H1 (cell line): ENCODE results near the gene ST6GALNAC3. TPM values are rescaled to one million over a fixed set of nuclear protein-coding genes. Genes with fewer than 3 reads are reported as not detected.

Source experiments
- CTCF ChIA-PET: fragments of 300-600 bp; sonication (Branson Sonifier 250); formaldehyde crosslinking; loops from one replicate; lab custom pipeline; 2021; ENCODE audit not compliant: partially characterized antibody; lab: Charles Lee
- POLR2A ChIA-PET: fragments of 300-600 bp; sonication (Branson Sonifier 250); formaldehyde crosslinking; loops from one replicate; lab custom pipeline; 2021; ENCODE audit warnings: inconsistent platforms; ENCODE audit not compliant: partially characterized antibody; lab: Charles Lee
- DNase-seq, 2 experiments: peaks; one replicate each; pipeline versions ENCODE4 v3.0.0 to v3.0.0-alpha.2; 2010 to 2022; ENCODE audit warnings: low spot score in 2 of 2, low read depth in 1 of 2, mixed read lengths in 1 of 2
- FAIRE-seq: peaks from 2 replicates; lab custom pipeline; 2011; peaks lifted over from hg19 to GRCh38; lab: Jason Lieb, UNC
- H2AFZ ChIP-seq: 2 replicates; pipeline ENCODE4 v1.8.1; 2012; ENCODE audit warnings: low read length, inconsistent platforms
- H2AK5ac ChIP-seq: 2 replicates; pipeline ENCODE4 v1.6.1; 2013; ENCODE audit warnings: low read depth, low read length
- H2BK120ac ChIP-seq: replicated peaks from 2 replicates; pipeline ENCODE3; 2013; ENCODE audit warnings: low read depth, low read length, inconsistent platforms
- H2BK12ac ChIP-seq: 2 replicates; pipeline ENCODE4 v1.6.1; 2013; ENCODE audit warnings: low read depth, low read length
- H2BK15ac ChIP-seq: 2 replicates; pipeline ENCODE4 v1.6.1; 2013; ENCODE audit warnings: low read length
- H2BK20ac ChIP-seq: 2 replicates; pipeline ENCODE4 v1.6.1; 2013; ENCODE audit warnings: low read length
- H2BK5ac ChIP-seq: 2 replicates; pipeline ENCODE4 v1.6.1; 2013; ENCODE audit warnings: low read depth, low read length
- H3K14ac ChIP-seq: 2 replicates; pipeline ENCODE4 v1.6.1; 2013; ENCODE audit warnings: inconsistent platforms; ENCODE audit not compliant: insufficient read length
- H3K18ac ChIP-seq: 2 replicates; pipeline ENCODE4 v1.6.1; 2013; ENCODE audit warnings: low read length; ENCODE audit errors: extremely low read depth
- H3K23ac ChIP-seq: 2 replicates; pipeline ENCODE4 v1.6.1; 2013; ENCODE audit warnings: inconsistent platforms; ENCODE audit not compliant: insufficient read length
- H3K23me2 ChIP-seq: 2 replicates; pipeline ENCODE4 v1.6.1; 2013; ENCODE audit warnings: low read depth, low read length
- H3K27ac ChIP-seq: 2 replicates; pipeline ENCODE4 v1.6.1; 2011; ENCODE audit warnings: low read depth, low read length, inconsistent platforms
- H3K27me3 ChIP-seq, 4 experiments: replicated peaks in 1 of 4; 1 replicate in 1 of 4; 2 replicates in 3 of 4; pipeline versions ENCODE4 v1.6.1 to v1.8.1; 2011 to 2013; ENCODE audit warnings: low read length in 3 of 4, mild to moderate bottlenecking in 3 of 4, inconsistent platforms in 2 of 4, mixed read lengths in 2 of 4, moderate library complexity in 1 of 4; ENCODE audit not compliant: control insufficient read depth in 3 of 4, insufficient read depth in 3 of 4; ENCODE audit errors: extremely low read depth in 1 of 4
- H3K36me3 ChIP-seq, 4 experiments: 2 replicates each; pipeline versions ENCODE4 v1.6.1 to v1.8.1; 2011 to 2013; ENCODE audit warnings: mild to moderate bottlenecking in 4 of 4, low read length in 3 of 4, moderate library complexity in 2 of 4, control low read depth in 1 of 4, inconsistent platforms in 1 of 4; ENCODE audit not compliant: insufficient read depth in 4 of 4, control insufficient read depth in 2 of 4
- H3K4ac ChIP-seq: replicated peaks from 2 replicates; pipeline ENCODE3; 2013; ENCODE audit warnings: low read length, low read depth, mixed read lengths, inconsistent platforms; ENCODE audit not compliant: insufficient read length
- H3K4me1 ChIP-seq, 4 experiments: replicated peaks in 1 of 4; 1 replicate in 1 of 4; 2 replicates in 3 of 4; pipeline versions ENCODE4 v1.6.1 to v1.8.1; 2011 to 2013; ENCODE audit warnings: low read length in 3 of 4, inconsistent platforms in 2 of 4, mixed read lengths in 1 of 4; ENCODE audit not compliant: insufficient read depth in 4 of 4, control insufficient read depth in 3 of 4
- H3K4me2 ChIP-seq, 2 experiments: 2 replicates each; pipeline versions ENCODE4 v1.6.1 to v1.8.1; 2011 to 2013; ENCODE audit warnings: low read depth in 2 of 2, low read length in 2 of 2, control low read depth in 1 of 2, inconsistent platforms in 1 of 2, mild to moderate bottlenecking in 1 of 2; ENCODE audit not compliant: insufficient read depth in 1 of 2
- H3K4me3 ChIP-seq, 4 experiments: fragments of 200-600, 300-600 bp in 1 of 4; sonication (generic), shearing (Covaris generic), sonication (Bioruptor Twin) in 1 of 4; 2 replicates each; pipeline versions ENCODE4 v1.5.1 to v1.8.1; 2011 to 2016; ENCODE audit warnings: low read length in 4 of 4, low read depth in 3 of 4, control low read depth in 2 of 4, inconsistent platforms in 2 of 4, mild to moderate bottlenecking in 2 of 4, mixed read lengths in 1 of 4, moderate library complexity in 1 of 4; ENCODE audit not compliant: insufficient read depth in 2 of 4; ENCODE audit errors: extremely low read depth in 1 of 4
- H3K56ac ChIP-seq: replicated peaks from 2 replicates; pipeline ENCODE3; 2013; ENCODE audit warnings: low read depth, mild to moderate bottlenecking, mixed read lengths, low read length, inconsistent platforms; ENCODE audit not compliant: insufficient read length
- H3K79me1 ChIP-seq: 2 replicates; pipeline ENCODE4 v1.6.1; 2013; ENCODE audit warnings: low read depth, low read length, control low read depth
- H3K79me2 ChIP-seq, 2 experiments: 2 replicates each; pipeline versions ENCODE4 v1.6.1 to v1.8.1; 2012 to 2013; ENCODE audit warnings: low read length in 2 of 2, mild to moderate bottlenecking in 2 of 2, inconsistent platforms in 1 of 2; ENCODE audit not compliant: insufficient read depth in 2 of 2, control insufficient read depth in 1 of 2
- H3K9ac ChIP-seq, 4 experiments: replicated peaks in 1 of 4; 1 replicate in 1 of 4; 2 replicates in 3 of 4; pipeline versions ENCODE4 v1.6.1 to v1.8.1; 2011 to 2013; ENCODE audit warnings: low read depth in 3 of 4, low read length in 3 of 4, control low read depth in 2 of 4, mild to moderate bottlenecking in 2 of 4, moderate library complexity in 2 of 4, inconsistent platforms in 1 of 4; ENCODE audit errors: extremely low read depth in 1 of 4
- H3K9me3 ChIP-seq, 2 experiments: 2 replicates each; pipeline versions ENCODE4 v1.6.1 to v1.8.1; 2012 to 2013; ENCODE audit warnings: mild to moderate bottlenecking in 2 of 2, moderate library complexity in 2 of 2, control low read depth in 1 of 2, inconsistent platforms in 1 of 2, low read depth in 1 of 2, low read length in 1 of 2, mixed read lengths in 1 of 2; ENCODE audit not compliant: insufficient read depth in 2 of 2
- H4K20me1 ChIP-seq, 2 experiments: replicated peaks in 1 of 2; 2 replicates each; pipeline versions ENCODE3 to v1.8.1; 2011 to 2013; ENCODE audit warnings: inconsistent platforms in 2 of 2, low read length in 2 of 2, mild to moderate bottlenecking in 1 of 2; ENCODE audit not compliant: insufficient read depth in 2 of 2, control insufficient read depth in 1 of 2
- H4K5ac ChIP-seq: 2 replicates; pipeline ENCODE4 v1.6.1; 2013; ENCODE audit warnings: low read length, low read depth, mixed read lengths, inconsistent platforms; ENCODE audit not compliant: insufficient read length
- H4K8ac ChIP-seq: 2 replicates; pipeline ENCODE4 v1.8.0; 2013; ENCODE audit warnings: mild to moderate bottlenecking, moderate library complexity, low read length, inconsistent platforms; ENCODE audit not compliant: insufficient read depth; ENCODE audit errors: extremely low read depth
- H4K91ac ChIP-seq: replicated peaks from 2 replicates; pipeline ENCODE3; 2013; ENCODE audit warnings: low read length, mixed read lengths, inconsistent platforms; ENCODE audit not compliant: insufficient read length
- RAD21 ChIP-seq, 2 experiments: IDR thresholded peaks in 1 of 2; conservative IDR thresholded peaks in 1 of 2; 2 replicates each; pipeline ENCODE4 v1.6.1; 2011; ENCODE audit warnings: low read depth in 2 of 2, low read length in 2 of 2, improper control_type of control experiment in 1 of 2, inconsistent platforms in 1 of 2, mild to moderate bottlenecking in 1 of 2, moderate library complexity in 1 of 2
- polyA plus RNA-seq, 7 experiments: library from polyadenylated mRNA; depleted of rRNA in 3 of 7; stranded (reverse) in 5 of 7; unstranded in 2 of 7; fragments of >200 nt in 5 of 7; fragments of 200-250 nt in 2 of 7; gene quantifications; 1 replicate in 5 of 7; 2 replicates in 1 of 7; 4 replicates in 1 of 7; pipeline versions ENCODE4 v1.2.1 to v1.2.3, GENCODE V29; 2011 to 2013; ENCODE audit warnings: missing spikeins in 2 of 7, mixed read lengths in 2 of 7
- total RNA-seq: library from RNA; stranded (reverse); fragmentation: NEBNext Ultra II Directional; extraction: Animal tissue kit (Norgen Biotek cat#: 25700); gene quantifications from 2 replicates; pipeline ENCODE4 v1.2.1, GENCODE V29; 2021
- TF ChIP-seq, protein P1 (sequence below): IDR thresholded peaks from 2 replicates; pipeline ENCODE4 v1.6.1; 2012; ENCODE audit warnings: low read length, inconsistent platforms

The ST6GALNAC3 gene
- total and polyA plus RNA-seq, 2 of the 8 experiments (the other 6 are each of a cell fraction or from before 2014, with no cell fraction given) = 4.9 to 19.0 TPM

DNA sequence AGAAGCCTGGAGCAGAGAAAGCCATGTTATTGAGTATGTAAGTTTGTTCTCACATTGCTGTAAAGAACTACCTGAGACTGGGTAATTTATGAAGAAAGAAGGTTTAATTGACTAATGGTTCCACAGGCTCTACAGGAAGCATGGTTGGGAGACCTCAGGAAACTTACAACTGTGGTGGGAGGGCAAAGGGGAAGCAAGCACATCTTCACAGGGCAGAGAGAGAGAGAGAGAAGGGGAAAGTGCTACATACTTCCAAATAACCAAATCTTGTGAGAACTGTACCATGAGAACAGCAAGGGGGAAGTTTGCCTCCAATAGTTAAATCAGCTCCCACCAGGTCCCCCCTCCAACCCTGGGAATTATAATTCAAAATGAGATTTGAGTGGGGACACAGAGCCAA, 302.7 kb downstream of the ST6GALNAC3 start:
- Histone ChIP-seq H3K4me1 (peaks cover 0 to 5% (median 0%) of the 10 kb centered on the region in 4 experiments; a peak in 2 of 7 replicates), H2BK20ac (no peak overlapping the region), H3K9ac (no peak overlapping the region), H2BK12ac (no peak overlapping the region), H3K23me2 (no peaks in the 10 kb centered on the region), H3K79me1 (no peaks in the 10 kb centered on the region), H4K91ac (no peak overlapping the region), H3K4me3 (no peak overlapping the region), H3K27me3 (no peaks in the 10 kb centered on the region), H4K8ac (no peak overlapping the region), H3K4ac (no peak overlapping the region), H3K79me2 (no peaks in the 10 kb centered on the region), H3K56ac (no peak overlapping the region), H2BK120ac (no peak overlapping the region), H3K4me2 (no peak overlapping the region), H3K27ac (no peak overlapping the region), H3K9me3 (peaks cover 0 to 3% of the 10 kb centered on the region in 2 experiments; a peak in 1 of 4 replicates), H2AK5ac (no peak overlapping the region), H3K36me3 (no peaks in the 10 kb centered on the region), H4K5ac (no peak overlapping the region), H3K14ac (no peak overlapping the region), H2BK5ac (no peak overlapping the region), H2AFZ (no peak overlapping the region), H4K20me1 (no peaks in the 10 kb centered on the region), H2BK15ac (no peak overlapping the region), H3K23ac (no peak overlapping the region), H3K18ac (no peak overlapping the region)
- FAIRE-seq (no peak), DNase-seq (no peak)
- TF ChIP-seq RAD21 (IDR thresholded peaks at IDR 0.05 in 1 of 2, conservative IDR thresholded peaks at IDR 0.05 in 1 of 2; ENCODE audit: low read depth in 2 of 2, low read length in 2 of 2) = no peak
- TF ChIP-seq, protein P1, sequence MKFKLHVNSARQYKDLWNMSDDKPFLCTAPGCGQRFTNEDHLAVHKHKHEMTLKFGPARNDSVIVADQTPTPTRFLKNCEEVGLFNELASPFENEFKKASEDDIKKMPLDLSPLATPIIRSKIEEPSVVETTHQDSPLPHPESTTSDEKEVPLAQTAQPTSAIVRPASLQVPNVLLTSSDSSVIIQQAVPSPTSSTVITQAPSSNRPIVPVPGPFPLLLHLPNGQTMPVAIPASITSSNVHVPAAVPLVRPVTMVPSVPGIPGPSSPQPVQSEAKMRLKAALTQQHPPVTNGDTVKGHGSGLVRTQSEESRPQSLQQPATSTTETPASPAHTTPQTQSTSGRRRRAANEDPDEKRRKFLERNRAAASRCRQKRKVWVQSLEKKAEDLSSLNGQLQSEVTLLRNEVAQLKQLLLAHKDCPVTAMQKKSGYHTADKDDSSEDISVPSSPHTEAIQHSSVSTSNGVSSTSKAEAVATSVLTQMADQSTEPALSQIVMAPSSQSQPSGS = no peak
- ChIA-PET POLR2A (no interaction called here), CTCF (no interaction called here)
